Neural cell (in vitro differentiated cells): ENCODE data around the gene ESRP2. TPM values are rescaled to one million over a fixed set of nuclear protein-coding genes. Genes with fewer than 3 reads are reported as not detected.
A peak's percentile ranks its signal among the peaks of the same experiment; 100 is the strongest.

Source experiments
- H2AFZ ChIP-seq: fragments of 200-600, 300-800 bp; sonication (generic), shearing (Covaris generic); 2 replicates; pipeline ENCODE4 v1.6.0; 2014; ENCODE audit warnings: low read depth, mild to moderate bottlenecking, antibody characterized with exemption, low read length, moderate library complexity
- H3F3A ChIP-seq: fragments of 200-600 bp; shearing (Covaris generic); 2 replicates; pipeline ENCODE4 v1.6.1; 2016; ENCODE audit warnings: mild to moderate bottlenecking, moderate library complexity, mixed read lengths, antibody characterized with exemption, low read length; ENCODE audit not compliant: insufficient read depth, poor library complexity, severe bottlenecking
- H3K27ac ChIP-seq: fragments of 200-600, 300-800 bp; sonication (generic), shearing (Covaris generic); 2 replicates; pipeline ENCODE4 v1.5.1; 2014; ENCODE audit warnings: mild to moderate bottlenecking, low read length, moderate library complexity
- H3K27me3 ChIP-seq: fragments of 300-800, 200-600 bp; sonication (generic), shearing (Covaris generic); 2 replicates; pipeline ENCODE4 v1.6.0; 2014; ENCODE audit warnings: mild to moderate bottlenecking, low read depth, low read length, moderate library complexity; ENCODE audit not compliant: insufficient read depth
- H3K36me3 ChIP-seq: fragments of 300-800, 200-600 bp; sonication (generic), shearing (Covaris generic); 2 replicates; pipeline ENCODE4 v1.5.1; 2014; ENCODE audit warnings: mild to moderate bottlenecking, antibody characterized with exemption, low read length, moderate library complexity; ENCODE audit not compliant: insufficient read depth
- H3K4me2 ChIP-seq: fragments of 300-800, 200-600 bp; sonication (generic), shearing (Covaris generic); 2 replicates; pipeline ENCODE4 v1.6.0; 2014; ENCODE audit warnings: mild to moderate bottlenecking, low read length
- H3K4me3 ChIP-seq: fragments of 300-800, 200-600 bp; sonication (generic), shearing (Covaris generic); 2 replicates; pipeline ENCODE4 v1.5.1; 2014; ENCODE audit warnings: mild to moderate bottlenecking, low read length, moderate library complexity
- H3K79me2 ChIP-seq: fragments of 200-600 bp; shearing (Covaris generic); replicated peaks from 2 replicates; pipeline ENCODE4 v1.6.0; 2014; ENCODE audit warnings: mild to moderate bottlenecking, low read length, moderate library complexity; ENCODE audit not compliant: insufficient read depth
- H3K9ac ChIP-seq: fragments of 300-800, 200-600 bp; sonication (generic), shearing (Covaris generic); 2 replicates; pipeline ENCODE4 v1.6.1; 2016; ENCODE audit warnings: mild to moderate bottlenecking, low read length, mixed read lengths
- H3K9me2 ChIP-seq: fragments of 200-600 bp; shearing (Covaris generic); 2 replicates; pipeline ENCODE4 v1.6.1; 2016; ENCODE audit warnings: mild to moderate bottlenecking, low read length, mixed read lengths; ENCODE audit not compliant: insufficient read depth
- H3K9me3 ChIP-seq: fragments of 200-600, 300-800 bp; sonication (generic), shearing (Covaris generic); 2 replicates; pipeline ENCODE4 v1.6.1; 2016; ENCODE audit warnings: mild to moderate bottlenecking, mixed run types, low read length, moderate library complexity, mixed read lengths
- H4K20me1 ChIP-seq: fragments of 200-600 bp; shearing (Covaris generic); 2 replicates; pipeline ENCODE4 v1.6.1; 2016; ENCODE audit warnings: mild to moderate bottlenecking, mixed run types; ENCODE audit not compliant: insufficient read depth
- EZH2 ChIP-seq: fragments of 200-600, 300-800 bp; shearing (Covaris generic), sonication (generic); IDR thresholded peaks from 2 replicates; pipeline ENCODE4 v1.6.1; 2014; ENCODE audit warnings: antibody characterized with exemption, low read length, borderline replicate concordance, mild to moderate bottlenecking; ENCODE audit not compliant: insufficient read depth, poor library complexity, severe bottlenecking
- MXI1 ChIP-seq: fragments of 450-650 bp; conservative IDR thresholded peaks from 2 replicates; pipeline ENCODE4 v1.6.1; 2014; ENCODE audit warnings: antibody characterized with exemption, mild to moderate bottlenecking; ENCODE audit not compliant: poor library complexity, severe bottlenecking
- POLR2AphosphoS5 ChIP-seq: IDR thresholded peaks from 2 replicates; pipeline ENCODE4 v1.6.1; 2012
- REST ChIP-seq: IDR thresholded peaks from 2 replicates; pipeline ENCODE4 v1.6.1; 2012; ENCODE audit warnings: borderline replicate concordance
- SMC3 ChIP-seq: fragments of 450-650 bp; conservative IDR thresholded peaks from 2 replicates; pipeline ENCODE4 v1.6.1; 2014; ENCODE audit warnings: antibody characterized with exemption, mild to moderate bottlenecking, moderate library complexity; ENCODE audit not compliant: poor library complexity
- TAF1 ChIP-seq: IDR thresholded peaks from 2 replicates; pipeline ENCODE4 v1.6.1; 2012; ENCODE audit warnings: low read depth
- polyA plus RNA-seq: library from polyadenylated mRNA; depleted of rRNA; stranded (reverse); fragments of >200 nt; gene quantifications from 2 replicates; pipeline ENCODE4 v1.2.3, GENCODE V29; 2014

The ESRP2 gene
- polyA plus RNA-seq, 1 donor from 2014 or later, result not detected

GRCh38 chr16:68236826-68237242, 907 bp upstream of the ESRP2 start:
- TF ChIP-seq REST, result no peak
- no peak for TF ChIP-seq MXI1
- TF ChIP-seq TAF1, result no peak
- TF ChIP-seq EZH2, result no peak
- Histone ChIP-seq H3K9me3 (no peaks in the 10 kb centered on the region), H3F3A (no peaks in the 10 kb centered on the region), H3K27me3 (peaks cover 49% of the 10 kb centered on the region), H4K20me1 (no peaks in the 10 kb centered on the region), H3K36me3 (no peaks in the 10 kb centered on the region), H2AFZ (no peak overlapping the region), H3K9me2 (no peaks in the 10 kb centered on the region), H3K4me2 (peak overlapping the region; percentile 35), H3K4me3 (peak overlapping the region; percentile 75), H3K9ac (peak overlapping the region; percentile 36), H3K27ac (no peak overlapping the region), H3K79me2 (no peaks in the 10 kb centered on the region)

- Histone ChIP-seq H3K9me3 (no peaks in the 10 kb centered on the region), H3K27me3 (peaks cover 49% of the 10 kb centered on the region), H3K9ac (no peak overlapping the region), H3K79me2 (no peaks in the 10 kb centered on the region), H3K27ac (no peak overlapping the region), H3F3A (no peaks in the 10 kb centered on the region), H4K20me1 (no peaks in the 10 kb centered on the region), H3K36me3 (no peaks in the 10 kb centered on the region), H3K4me3 (peak overlapping the region; percentile 75), H3K4me2 (no peak overlapping the region), H2AFZ (no peak overlapping the region), H3K9me2 (no peaks in the 10 kb centered on the region)
- TF ChIP-seq REST, result no peak
- TF ChIP-seq SMC3, result no peak
- no peak for TF ChIP-seq TAF1
- no peak for TF ChIP-seq EZH2
- TF ChIP-seq POLR2AphosphoS5, result no peak
Measured at GRCh38 chr16:68236137-68236825, 354 bp upstream of the ESRP2 start.
